Hematopoietic multipotent progenitor cell treated with erythropoietin and hydrocortisone succinate and interleukin-3 and kit ligand, for 15 days (in vitro differentiated cells): ENCODE data around the gene WDFY2.

Experiments
- DNase-seq: peaks from one replicate; pipeline ENCODE4 v3.0.0-alpha.2; 2015; ENCODE audit warnings: low spot score

WDFY2 gene

DNA sequence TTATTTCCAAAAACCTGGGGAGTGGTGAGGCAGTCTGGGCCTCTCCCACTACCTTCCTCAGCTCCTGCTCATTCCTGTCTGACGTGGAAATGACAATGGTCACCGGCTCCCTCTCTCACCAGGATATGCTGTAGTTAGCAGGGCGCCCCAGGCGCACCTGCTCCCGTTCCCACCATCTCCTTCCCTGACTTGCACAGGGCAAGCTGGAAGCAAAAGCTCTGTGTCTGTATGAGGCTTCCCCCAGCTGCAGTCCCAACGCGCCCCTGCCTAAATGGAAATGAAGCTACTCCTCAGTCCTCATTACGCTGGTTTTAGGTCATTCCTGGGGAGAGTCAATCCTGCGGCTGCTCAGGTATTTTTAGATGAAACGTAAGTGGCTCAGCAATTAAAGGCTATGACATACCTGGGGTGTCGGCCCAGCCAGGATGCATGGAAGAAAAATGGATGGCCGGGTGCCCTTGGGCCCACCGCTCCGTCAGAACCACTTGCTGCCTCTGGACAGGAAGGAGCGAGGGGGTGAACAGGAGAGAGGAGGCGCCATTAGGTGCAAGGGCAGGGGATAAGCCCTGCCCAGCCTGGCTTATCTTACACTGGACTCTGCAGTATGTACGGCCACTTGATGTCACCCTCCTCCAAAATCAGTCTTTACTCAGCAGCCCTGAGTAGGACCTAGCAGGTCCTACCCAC, 187.3 kb downstream of the WDFY2 start:
- no peak for DNase-seq

DNA sequence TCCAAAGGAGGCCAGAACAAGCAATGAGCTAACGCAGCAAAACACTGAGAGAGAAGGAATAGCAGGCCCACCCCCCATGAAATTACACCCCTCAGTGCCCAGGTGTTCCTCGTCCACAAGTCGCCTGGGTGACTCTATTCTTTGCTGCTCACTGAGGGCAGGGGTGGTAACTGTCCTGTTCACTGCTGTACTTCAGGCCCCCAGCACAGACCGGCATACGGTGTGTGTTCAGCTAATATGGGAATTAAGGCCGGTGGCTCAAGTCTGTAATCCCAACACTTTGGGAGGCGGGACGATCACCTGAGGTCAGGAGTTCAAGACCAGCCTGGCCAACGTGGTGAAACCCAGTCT, 187.8 kb downstream of the WDFY2 start:
- no peak for DNase-seq

DNA sequence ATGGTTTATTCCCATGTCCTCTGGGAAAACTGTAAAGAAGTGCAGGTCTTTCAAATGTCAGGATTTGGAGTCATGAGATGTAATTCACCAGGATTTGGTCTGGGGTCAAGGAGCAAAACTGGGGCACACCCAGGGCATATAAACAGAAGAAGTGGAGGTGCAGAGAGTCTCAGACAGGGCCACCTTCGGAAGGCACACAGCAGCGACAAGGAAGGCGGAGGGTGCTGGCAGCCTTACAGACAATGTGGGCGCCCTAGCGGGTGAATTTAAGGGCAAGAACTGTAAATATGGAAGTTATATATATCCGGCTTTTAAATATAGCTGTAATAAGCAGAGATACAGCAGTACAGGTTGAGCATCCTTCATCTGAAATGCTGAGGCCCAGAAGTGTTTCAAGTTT, 188.5 kb downstream of the WDFY2 start:
- DNase-seq = no peak

DNA sequence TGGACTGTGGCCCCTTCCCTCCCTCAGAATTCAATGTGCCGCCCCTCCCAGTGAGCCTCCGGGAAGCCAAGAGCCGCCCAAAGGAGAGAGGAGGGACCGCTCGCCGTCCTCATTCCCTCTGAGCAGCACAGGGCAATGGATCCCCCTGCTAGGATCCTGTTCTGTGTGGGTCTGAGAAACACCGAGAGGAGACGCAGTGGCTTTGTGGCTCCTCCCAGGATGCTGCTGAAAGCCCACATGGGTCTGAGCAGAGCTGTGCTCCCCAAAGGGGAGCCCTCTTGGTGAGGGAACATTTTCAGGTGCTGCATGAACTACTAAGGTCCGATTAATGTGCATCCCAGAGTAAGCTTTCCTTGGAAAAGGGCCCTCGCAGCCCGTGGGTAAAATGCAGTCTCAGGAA, 189.3 kb downstream of the WDFY2 start:
- no peak for DNase-seq

DNA sequence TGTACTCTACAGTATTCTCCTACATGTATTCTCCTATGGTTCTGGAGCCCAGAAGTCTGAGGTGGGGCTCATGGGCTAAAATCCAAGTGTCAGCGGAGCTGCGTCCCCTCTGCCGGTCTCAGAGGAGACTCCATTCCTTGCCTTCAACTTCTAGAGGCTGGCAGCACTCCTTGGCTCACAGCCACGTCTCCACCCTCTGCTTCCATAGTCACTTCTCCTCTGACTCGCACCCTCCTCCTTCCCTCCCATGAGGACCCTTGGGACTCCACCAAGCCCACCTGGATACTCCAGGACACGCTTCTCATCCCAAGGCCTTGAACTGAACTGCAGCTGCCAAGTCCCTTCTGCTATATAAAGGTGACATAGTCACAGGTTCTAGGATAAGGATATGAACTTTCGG, 191.9 kb downstream of the WDFY2 start:
- no peak for DNase-seq

DNA sequence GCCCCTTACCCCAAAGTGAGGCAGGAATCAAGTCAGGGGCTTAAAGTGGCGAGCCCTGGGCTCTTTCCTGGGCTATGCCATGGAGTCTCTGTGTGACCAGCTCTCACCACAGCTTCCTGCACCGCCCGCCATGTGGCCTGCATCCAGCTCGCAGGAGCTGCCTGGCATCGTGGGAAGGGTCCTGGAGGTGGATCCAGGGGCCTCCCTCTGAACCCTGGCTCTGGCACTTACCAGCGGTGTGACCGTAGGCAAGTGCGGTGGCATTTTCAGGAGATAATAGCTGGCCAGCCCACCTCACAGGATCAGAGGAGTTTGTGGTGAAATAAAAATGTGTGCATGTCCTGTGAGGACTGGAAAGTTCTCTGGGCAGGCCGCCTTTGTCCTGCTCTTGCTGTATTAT, 193.7 kb downstream of the WDFY2 start:
- DNase-seq = no peak

DNA sequence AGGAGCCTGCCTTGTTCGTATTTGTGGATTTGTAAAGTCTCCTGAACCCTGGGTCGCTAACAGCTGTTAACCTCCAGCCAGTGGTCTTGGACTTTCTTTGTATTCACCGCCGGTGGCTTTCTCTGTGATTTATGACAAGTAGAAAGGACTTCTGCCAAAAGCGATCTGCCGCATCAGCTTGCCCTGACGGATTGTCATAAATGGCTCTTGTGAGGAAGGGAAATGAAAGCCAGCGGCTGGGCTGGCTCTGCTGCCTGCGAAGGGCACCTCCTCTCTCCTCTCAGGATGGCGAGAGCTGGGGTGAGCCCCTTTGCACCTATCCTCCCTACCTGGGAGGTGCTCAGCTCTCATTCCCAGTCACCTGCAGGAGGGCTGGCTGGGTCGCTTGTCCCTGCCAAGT, 194.1 kb downstream of the WDFY2 start:
- DNase-seq = no peak

DNA sequence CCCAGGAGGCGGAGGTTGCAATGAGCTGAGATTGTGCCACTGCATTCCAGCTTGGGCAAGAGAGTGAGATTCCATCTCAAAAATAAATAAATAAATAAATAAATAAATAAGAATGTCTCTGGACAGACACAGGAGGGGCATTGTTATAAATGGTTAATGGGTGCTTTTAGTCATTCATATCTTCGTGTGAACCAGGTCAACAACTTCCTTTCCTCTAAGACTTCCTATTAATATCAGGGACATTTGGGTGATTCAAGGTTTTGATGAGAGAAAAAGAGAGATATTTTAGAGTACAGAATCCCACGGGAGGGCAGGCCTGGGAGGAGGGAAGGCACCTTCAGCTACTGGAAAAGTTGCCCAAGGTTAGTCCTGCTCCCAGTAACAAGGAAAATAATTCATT, 195.8 kb downstream of the WDFY2 start:
- DNase-seq = no peak

DNA sequence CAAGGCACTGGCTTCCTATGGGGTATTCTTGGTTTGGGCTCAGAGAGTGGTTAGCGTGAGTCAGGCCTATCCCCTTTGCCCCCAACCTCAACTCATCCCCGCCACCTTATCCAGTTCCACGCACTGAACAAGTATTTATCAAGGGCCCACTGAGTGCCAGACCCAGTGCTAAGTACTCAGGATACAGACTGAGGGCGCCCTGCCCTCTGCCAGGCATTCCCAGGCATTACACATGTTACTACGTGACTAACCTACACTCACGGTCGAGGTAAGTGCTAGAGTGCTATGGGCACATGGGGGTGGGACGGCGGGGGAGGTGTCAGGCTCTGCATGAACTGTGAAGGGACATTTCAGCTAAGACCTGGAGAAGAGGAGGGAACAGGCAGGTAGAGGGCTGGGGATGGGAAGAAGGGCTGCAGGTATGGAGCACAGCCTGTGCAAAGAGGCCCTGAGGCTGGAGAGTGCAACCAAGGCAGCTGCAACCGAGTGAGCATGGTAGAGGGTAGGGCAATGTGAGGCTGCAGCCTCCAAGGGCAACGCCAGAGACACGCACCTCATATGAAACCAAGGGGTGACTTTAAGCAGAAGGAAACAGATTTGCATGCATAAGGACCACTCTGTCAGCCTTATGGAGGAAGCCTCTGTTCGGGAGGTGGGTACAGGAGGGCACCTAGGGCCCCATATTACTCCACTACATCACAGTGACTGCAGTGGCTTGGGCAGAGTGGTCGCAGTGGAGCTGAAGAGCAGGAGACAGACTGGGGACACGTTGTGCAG, 197.2 kb downstream of the WDFY2 start:
- no peak for DNase-seq

DNA sequence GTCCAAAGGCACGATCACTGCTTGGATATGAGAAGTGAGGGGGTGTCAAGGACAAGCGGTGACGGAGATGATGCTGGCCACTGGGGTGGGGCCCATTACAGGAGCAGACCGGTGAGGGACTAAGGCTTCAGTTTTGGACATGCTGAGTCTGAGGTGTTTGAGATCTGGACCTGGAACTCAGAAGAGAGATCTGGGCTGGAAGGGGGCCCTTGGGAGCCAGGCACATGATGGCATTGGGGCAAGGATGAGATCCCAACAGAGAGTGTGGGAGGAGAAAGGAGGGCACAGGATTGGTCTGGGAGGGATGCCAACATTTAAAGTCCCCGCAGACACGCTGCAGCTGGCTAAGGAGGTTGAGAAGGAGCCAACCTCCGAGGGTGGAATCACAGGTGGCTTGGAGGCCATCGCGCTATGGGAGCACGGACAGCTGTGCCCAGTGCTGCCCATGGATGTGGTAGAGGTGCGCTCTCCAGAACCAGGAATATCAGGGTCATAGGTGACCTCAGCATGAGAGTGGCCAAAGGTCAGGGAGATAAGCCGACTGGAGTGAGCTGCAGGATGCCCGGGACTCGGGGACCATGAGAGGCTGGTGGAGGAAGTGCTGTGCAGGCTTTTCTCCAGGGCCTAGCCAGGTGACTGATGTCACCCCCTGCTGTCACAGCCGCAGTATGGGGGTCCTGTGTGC, 197.9 kb downstream of the WDFY2 start:
- DNase-seq = no peak

DNA sequence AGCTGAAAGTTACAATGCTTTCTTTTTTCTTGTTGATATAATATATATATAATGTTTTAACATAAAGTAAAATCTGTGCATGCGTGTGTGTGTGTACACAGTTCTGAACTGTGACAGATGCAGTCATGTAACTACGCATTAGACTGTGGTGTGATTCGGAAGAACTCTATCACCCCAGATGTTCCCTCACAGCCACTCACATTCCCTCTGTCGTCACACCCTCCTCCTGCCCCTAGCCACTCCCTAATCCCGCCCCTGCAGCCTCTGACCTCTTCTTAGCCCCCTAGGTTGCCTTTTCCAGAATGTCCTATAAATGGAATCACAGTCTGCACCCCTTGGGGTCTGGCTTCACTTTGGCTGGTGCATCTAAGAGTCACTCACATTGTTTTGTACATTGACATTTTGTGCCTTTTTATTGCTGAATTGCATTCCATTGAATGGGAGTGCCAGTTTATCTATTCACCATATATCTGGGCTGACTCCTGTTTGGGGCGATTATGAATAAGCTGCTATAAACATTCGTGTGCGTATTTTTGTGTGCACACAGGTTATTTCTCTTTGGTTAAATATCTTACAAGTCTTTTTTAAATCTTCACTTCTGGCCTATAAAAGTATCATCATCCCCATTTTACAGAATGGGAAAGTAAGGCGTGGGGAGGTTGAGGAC, 199.3 kb downstream of the WDFY2 start:
- no peak for DNase-seq

DNA sequence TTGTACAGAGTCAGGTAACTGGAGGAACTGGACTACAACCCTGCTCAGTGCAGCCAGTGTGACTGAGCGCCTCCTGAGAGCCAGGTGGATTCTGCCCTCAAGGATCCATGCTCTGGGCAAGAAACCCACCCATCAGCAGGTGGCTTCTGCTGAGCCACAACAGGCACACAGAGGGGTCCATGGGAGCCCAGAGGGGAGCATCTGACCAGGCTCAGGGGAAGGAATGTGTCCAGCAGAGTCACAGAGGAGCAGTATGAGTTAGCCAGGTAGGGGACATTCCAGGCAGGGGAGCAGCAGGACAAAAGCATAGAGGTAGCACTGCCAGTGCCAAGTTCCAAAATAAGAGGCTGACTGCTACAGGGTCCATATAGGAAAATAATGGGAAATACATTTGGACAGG, 199.8 kb downstream of the WDFY2 start:
- no peak for DNase-seq

DNA sequence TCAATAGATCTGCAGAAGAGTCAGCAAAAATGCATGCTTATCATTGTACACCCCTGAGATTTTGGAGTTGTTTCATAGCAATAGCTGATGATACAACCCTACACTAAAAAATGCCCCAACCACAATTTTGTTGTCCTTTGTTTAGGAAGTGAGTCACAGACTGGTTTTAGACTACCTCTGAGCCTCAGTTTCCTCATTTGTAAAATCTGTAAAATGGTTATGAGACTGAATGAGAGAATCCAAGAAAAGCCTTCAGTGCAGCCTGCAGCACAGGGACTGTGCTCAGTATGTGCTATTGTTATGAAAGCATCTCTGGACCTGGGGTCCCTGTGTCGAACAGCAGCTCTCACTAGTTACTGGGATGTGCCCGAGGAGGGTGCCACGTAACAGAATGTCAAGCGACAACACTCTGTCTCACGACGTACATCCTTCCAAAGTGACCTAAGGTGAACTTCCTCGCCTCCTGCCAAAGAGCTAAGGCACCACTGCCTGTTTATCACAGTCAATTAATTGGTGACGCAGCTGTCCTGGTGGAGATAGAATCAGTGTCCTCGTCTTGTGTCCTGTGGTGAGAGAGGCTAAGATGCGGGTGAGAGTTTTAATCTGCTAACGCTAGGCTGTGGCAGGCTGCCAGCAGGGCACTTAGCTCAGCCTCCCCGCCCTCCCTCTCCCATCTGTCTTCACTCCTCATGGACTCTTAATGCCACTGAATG, 201.6 kb downstream of the WDFY2 start:
- DNase-seq = peak; percentile 75

DNA sequence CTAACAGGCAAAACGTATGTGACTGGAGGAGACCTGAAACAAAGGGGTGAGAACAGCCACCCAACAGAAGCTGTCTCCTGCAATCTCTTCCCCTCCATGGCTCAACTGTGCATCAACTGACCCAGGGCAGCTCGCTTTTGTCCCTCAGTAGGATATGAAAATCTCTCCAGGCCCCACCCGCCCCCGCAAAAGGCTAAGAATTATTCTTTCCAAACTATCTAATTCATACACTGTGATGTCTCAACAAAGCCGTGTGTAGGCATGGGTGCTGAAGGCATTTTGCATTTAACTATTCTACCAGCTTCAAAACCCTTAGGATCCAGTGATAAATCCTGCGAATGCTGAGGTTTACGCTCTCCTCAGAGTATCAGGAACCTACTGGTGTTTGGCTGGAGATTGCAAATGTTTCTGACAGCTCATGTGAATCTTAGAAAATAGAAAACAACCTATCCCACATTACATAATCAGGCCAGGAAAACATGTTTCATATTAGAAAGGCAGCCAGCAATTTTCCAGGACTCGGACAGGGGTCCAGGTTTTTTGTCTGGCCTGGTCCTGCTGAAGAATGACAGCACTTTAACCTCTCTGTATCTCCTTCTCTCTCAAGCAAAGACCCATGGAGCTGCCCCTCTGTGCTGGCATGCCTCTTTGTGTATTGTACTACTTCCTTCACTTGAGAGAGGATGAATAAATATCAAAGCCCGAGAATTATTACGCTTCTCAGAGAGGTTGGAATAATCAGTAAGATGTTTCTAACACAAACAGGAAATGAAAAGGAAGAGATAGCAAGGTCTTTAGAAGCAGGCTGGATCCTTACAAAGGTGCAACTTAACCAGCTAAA, 202.4 kb downstream of the WDFY2 start:
- no peak for DNase-seq

DNA sequence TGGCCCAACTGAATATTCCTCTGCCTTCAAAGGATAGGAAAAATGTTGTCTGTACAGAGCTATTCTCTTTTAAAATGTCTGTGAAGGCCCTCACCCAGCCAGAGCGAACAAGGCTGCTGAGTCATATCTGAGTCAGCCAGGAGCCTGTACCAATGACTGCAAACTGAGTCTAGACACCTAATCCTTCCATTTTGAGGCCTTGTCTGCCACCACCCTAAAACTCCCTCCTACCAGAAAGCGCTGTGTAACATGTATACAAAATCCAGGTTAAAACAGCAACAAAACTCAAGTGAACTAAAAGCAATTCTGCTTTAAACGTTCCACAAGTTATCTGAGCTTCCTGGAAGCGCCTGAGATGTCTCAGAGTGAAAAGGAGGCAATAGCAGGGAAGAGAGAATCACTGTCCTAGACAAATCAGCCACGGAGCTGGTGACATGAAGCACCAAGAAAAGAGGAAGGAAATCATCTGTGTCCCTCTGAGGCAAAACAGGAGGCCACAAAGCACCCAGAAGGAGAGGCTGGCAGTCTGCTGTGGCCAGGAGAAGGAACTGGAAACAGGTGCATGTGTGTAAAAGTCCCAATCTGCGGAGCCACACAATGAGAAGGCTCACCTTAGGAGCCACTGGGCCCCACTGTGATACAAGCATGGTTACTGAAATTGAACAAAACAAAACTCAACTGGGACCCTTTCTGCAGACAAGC, 209.5 kb downstream of the WDFY2 start:
- DNase-seq = peak; percentile 75

DNA sequence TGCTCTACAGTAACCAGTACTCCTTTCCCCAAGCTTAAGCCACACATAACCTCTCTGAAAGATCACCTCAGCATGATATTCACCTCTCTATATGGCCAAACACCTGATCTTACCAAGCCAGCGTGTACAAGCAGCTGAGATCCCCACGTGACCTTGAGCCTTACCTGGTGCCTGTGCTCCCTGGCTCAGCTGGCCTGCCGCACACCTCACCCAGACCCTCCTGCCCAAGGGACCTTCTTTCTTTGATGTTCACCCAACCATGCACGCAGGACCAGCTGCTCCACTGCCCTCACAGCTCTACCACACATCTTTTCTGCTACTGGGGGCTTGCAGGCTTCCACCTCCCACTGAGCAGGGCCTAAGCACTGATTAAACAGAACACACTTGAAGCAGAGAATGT, 210.7 kb downstream of the WDFY2 start:
- DNase-seq = no peak

DNA sequence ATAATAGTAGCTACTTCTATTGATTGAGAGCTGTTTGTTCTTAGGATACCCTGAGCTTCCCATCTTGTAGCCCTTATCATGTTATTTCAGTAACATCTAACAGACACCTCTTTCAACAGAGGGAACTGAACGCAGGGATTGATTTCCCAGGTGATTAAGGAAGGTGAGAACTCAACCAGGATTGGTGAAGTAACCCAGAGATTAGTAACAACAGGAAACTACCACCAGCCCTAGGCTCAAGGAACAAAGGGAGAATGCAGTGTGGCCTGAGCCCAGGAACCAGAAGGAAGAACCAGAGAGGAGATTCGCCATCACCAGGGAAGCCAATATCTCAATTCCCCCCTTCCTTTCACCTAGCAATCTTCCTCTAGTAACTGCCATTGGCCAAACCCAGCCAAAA, 211.2 kb downstream of the WDFY2 start:
- no peak for DNase-seq

DNA sequence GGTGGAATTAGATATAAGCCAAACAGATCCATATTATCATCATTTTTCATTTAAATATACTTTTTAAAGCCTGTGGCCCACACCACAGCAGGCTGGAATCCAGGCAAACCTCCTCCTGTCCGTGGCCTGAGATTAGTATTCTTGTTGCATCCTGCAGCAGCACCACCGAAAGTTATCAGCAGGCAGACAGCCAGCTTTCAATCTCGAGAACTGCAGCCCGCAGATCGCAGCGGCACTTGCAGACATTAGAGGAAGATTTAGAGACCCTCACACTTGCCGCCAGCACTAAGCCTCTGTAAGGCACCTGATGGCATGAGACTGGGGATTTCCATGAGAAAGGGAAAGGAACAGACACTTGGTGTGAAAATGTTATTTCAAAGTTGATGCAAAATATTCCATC, 212.3 kb downstream of the WDFY2 start:
- no peak for DNase-seq

DNA sequence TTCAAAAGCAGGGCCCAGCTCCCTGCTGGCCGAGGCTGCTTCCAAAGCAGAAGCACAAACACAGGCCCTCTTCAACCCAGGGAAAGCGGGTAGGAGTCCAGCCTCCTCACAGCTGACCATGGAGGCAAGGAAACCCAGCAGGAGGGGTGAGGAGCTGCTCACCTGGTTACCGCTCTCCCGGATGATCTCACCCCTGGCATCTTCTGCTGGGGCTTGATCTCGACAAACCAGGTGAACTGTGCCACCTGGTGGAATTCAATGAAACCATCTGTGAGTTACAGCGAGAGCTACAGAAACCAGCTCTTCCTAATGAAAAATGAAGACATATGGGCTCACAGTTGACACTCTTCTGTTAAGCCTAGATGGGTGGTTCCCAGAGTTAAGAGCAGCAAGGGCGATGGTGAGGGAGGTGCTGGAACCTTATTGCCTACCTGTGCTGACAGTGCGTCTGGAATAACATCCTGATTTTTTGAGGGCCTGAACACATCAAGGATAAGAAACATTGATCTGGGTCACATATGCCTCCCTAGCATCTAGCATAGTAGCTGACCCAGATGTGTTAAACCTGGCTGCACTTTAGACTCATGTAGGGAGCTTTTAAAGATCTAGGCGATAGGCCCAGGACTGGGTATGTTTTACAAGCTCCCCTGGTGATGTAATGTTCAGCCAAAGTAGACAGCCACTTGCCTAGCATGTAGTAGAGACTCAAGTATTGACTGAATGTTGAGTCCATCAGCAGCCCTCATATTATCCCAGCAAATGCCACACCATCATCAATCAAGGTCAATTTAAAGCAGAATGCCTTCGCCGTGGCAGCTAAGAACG, 213.6 kb downstream of the WDFY2 start:
- DNase-seq = peak; percentile 59

DNA sequence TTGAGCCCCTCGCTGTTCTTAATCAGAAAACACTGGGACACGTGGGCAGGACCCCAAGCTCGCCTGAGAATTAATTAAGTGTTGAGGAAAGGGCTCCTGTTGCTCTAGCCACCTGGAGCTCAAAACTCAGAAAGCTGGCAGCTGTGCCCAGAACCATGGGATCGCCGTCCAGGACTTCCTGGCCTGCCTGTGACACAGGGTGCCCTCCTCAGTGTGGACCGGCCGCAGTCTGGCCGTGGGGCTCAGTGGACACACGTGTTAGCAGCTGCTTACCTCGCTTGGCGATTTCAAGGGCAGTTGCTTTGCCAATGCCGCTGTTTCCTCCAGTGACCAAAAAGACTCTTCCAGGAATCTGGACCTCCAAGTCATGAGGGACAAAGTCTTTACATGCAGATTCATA, 215.0 kb downstream of the WDFY2 start:
- no peak for DNase-seq
